K562 (cell line): ENCODE data around the gene ZFP30. TPM values are rescaled to one million over a fixed set of nuclear protein-coding genes. Genes with fewer than 3 reads are reported as not detected.

Experiments
- ARHGAP35 ChIP-seq: fragments of 450-650 bp; IDR thresholded peaks from 2 replicates; pipeline ENCODE4 v1.6.1; 2018; ENCODE audit not compliant: partially characterized antibody
- ARNT ChIP-seq, 2 experiments: fragments of 450-650 bp; IDR thresholded peaks; 2 replicates each; pipeline ENCODE4 v1.6.1; 2016; ENCODE audit warnings: mild to moderate bottlenecking in 1 of 2
- BCOR ChIP-seq: fragments of 450-650 bp; IDR thresholded peaks from 2 replicates; pipeline ENCODE4 v1.6.1; 2016
- BMI1 ChIP-seq: fragments of 150-350 bp; IDR thresholded peaks from 2 replicates; pipeline ENCODE4 v1.6.1; 2014; ENCODE audit warnings: low read length
- EP400 ChIP-seq: fragments of 450-650 bp; IDR thresholded peaks from 2 replicates; pipeline ENCODE4 v1.6.1; 2017; ENCODE audit warnings: antibody characterized with exemption, mild to moderate bottlenecking, moderate library complexity
- MCM7 ChIP-seq, 2 experiments: fragments of 450-650 bp; IDR thresholded peaks; 2 replicates each; pipeline ENCODE4 v1.6.1; 2016 to 2018
- MYC ChIP-seq, 2 experiments: fragments of 250-450 bp in 1 of 2; sonication (Bioruptor Pico) in 1 of 2; IDR thresholded peaks; 2 replicates each; pipeline versions ENCODE4 v1.5.1 to v1.6.1; 2012 to 2021; ENCODE audit warnings: low read depth in 2 of 2, borderline replicate concordance in 1 of 2, improper control_type of control experiment in 1 of 2, low read length in 1 of 2, mild to moderate bottlenecking in 1 of 2, moderate library complexity in 1 of 2
- NFATC3 ChIP-seq: fragments of 450-650 bp; IDR thresholded peaks from 2 replicates; pipeline ENCODE4 v1.6.1; 2017; ENCODE audit warnings: mild to moderate bottlenecking
- PRPF4 ChIP-seq: fragments of 200-400 bp; formaldehyde crosslinking; IDR thresholded peaks from one replicate; pipeline ENCODE4 v1.6.1; 2017; ENCODE audit warnings: low read length, low read depth, mild to moderate bottlenecking; ENCODE audit not compliant: insufficient read depth, poor library complexity, severe bottlenecking
- RBM14 ChIP-seq: fragments of 200-400 bp; formaldehyde crosslinking; IDR thresholded peaks from 2 replicates; pipeline ENCODE4 v1.6.1; 2018; ENCODE audit warnings: low read depth, mild to moderate bottlenecking, low read length, moderate library complexity, borderline replicate concordance; ENCODE audit not compliant: insufficient read depth
- ZNF589 ChIP-seq: fragments of 200-800 bp; sonication (Bioruptor generic); IDR thresholded peaks from 2 replicates; pipeline ENCODE4 v1.6.1; 2016; ENCODE audit warnings: low read depth, missing genetic modification characterization, missing compliant biosample characterization
- polyA plus RNA-seq, 8 experiments: library from polyadenylated mRNA; depleted of rRNA in 4 of 8; stranded (reverse) in 5 of 8; unstranded in 3 of 8; fragments of >200 nt; fragmentation: Nextera tagmentation in 2 of 8; fragmentation: Illumina TruSeq in 1 of 8; extraction: Ambion mirVana in 2 of 8; extraction: Trizol in 1 of 8; gene quantifications; 2 replicates each; pipeline versions ENCODE4 v1.2.1 to v1.2.3, GENCODE V29; 2011 to 2014; ENCODE audit warnings: inconsistent platforms in 1 of 8, missing spikeins in 1 of 8
- total RNA-seq, 7 experiments: library from RNA; depleted of rRNA in 6 of 7; stranded (reverse); fragments of >200 nt in 6 of 7; fragmentation: Illumina TruSeq in 2 of 7; extraction: Trizol in 2 of 7; gene quantifications; 2 replicates each; pipeline versions ENCODE4 v1.2.1 to v1.2.3, GENCODE V29; 2011 to 2021; ENCODE audit warnings: low replicate concordance in 1 of 7
- TF ChIP-seq, protein P1 (sequence below): fragments of 250-450 bp; sonication (Bioruptor Pico); IDR thresholded peaks from 2 replicates; pipeline ENCODE4 v1.4.0; 2020; ENCODE audit warnings: mild to moderate bottlenecking, moderate library complexity
- TF ChIP-seq, protein P2 (sequence below): fragments of 250-450 bp; sonication (Bioruptor Pico); IDR thresholded peaks from 2 replicates; pipeline ENCODE4 v1.9.0; 2021; ENCODE audit warnings: mild to moderate bottlenecking, inconsistent platforms
- TF ChIP-seq, protein P3 (sequence below): sonication (generic); formaldehyde crosslinking; IDR thresholded peaks from 2 replicates; pipeline ENCODE4 v1.8.0; 2022; ENCODE audit warnings: mild to moderate bottlenecking, missing genetic modification reagents, borderline replicate concordance
- TF ChIP-seq, protein P4 (sequence below): sonication (generic); formaldehyde crosslinking; IDR thresholded peaks from 2 replicates; pipeline ENCODE4 v1.8.0; 2023; ENCODE audit warnings: mild to moderate bottlenecking, missing genetic modification reagents

ZFP30 gene
- total and polyA plus RNA-seq, 9 of the 15 experiments (the other 6 are each of a cell fraction or from before 2014, with no cell fraction given), result 1.1 to 11.3 (median 4.9) TPM

DNA sequence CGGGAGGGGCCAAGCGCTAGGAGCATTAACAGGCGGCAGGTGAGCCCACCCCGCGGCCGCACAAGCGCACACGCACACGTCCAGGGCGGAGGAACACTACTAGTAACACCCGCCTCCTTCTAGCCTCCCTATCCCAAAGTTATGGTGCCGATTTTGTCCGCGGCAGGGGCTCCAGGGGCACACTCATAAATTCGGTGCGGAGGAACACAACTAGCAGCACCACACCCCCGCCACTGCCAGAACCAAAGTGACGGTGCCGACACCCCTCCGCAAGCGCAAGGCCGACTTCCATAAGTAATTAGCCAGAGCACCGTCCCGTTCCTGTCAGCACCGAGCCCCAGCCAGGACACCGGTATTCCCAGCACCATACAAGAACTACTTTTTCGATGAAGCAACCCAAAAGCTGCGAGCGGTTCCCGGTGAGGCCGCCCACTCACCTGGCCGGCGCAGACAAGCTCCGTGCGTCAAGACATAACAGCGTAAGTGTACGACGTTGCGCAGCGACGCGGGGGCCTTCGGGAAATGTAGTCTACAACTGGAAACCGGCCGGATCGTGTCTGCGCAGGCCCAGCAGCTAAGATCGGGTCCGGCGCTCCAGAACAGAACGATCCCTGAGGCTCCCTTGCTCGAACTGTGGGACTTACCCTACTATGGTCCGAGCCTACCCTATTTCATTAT is 60.8 kb downstream of the ZFP30 start, which contains the start of the genes ZNF540 and ZNF571 (continued):
- TF ChIP-seq, protein P1, sequence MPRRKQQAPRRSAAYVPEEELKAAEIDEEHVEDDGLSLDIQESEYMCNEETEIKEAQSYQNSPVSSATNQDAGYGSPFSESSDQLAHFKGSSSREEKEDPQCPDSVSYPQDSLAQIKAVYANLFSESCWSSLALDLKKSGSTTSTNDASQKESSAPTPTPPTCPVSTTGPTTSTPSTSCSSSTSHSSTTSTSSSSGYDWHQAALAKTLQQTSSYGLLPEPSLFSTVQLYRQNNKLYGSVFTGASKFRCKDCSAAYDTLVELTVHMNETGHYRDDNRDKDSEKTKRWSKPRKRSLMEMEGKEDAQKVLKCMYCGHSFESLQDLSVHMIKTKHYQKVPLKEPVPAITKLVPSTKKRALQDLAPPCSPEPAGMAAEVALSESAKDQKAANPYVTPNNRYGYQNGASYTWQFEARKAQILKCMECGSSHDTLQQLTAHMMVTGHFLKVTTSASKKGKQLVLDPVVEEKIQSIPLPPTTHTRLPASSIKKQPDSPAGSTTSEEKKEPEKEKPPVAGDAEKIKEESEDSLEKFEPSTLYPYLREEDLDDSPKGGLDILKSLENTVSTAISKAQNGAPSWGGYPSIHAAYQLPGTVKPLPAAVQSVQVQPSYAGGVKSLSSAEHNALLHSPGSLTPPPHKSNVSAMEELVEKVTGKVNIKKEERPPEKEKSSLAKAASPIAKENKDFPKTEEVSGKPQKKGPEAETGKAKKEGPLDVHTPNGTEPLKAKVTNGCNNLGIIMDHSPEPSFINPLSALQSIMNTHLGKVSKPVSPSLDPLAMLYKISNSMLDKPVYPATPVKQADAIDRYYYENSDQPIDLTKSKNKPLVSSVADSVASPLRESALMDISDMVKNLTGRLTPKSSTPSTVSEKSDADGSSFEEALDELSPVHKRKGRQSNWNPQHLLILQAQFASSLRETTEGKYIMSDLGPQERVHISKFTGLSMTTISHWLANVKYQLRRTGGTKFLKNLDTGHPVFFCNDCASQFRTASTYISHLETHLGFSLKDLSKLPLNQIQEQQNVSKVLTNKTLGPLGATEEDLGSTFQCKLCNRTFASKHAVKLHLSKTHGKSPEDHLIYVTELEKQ (CRISPR knock-in tag), result no peak
- TF ChIP-seq BMI1, result no peak
- no peak for TF ChIP-seq MYC (IDR thresholded peaks at IDR 0.05; ENCODE audit: low read depth, low read length)
- TF ChIP-seq MYC (CRISPR knock-in tag; IDR thresholded peaks at IDR 0.05; ENCODE audit: borderline replicate concordance, low read depth), result peak; percentile 52; the same call in 1 of the 2 replicates
- TF ChIP-seq RBM14, result no peak
- TF ChIP-seq ARHGAP35, result no peak
- TF ChIP-seq, protein P2, sequence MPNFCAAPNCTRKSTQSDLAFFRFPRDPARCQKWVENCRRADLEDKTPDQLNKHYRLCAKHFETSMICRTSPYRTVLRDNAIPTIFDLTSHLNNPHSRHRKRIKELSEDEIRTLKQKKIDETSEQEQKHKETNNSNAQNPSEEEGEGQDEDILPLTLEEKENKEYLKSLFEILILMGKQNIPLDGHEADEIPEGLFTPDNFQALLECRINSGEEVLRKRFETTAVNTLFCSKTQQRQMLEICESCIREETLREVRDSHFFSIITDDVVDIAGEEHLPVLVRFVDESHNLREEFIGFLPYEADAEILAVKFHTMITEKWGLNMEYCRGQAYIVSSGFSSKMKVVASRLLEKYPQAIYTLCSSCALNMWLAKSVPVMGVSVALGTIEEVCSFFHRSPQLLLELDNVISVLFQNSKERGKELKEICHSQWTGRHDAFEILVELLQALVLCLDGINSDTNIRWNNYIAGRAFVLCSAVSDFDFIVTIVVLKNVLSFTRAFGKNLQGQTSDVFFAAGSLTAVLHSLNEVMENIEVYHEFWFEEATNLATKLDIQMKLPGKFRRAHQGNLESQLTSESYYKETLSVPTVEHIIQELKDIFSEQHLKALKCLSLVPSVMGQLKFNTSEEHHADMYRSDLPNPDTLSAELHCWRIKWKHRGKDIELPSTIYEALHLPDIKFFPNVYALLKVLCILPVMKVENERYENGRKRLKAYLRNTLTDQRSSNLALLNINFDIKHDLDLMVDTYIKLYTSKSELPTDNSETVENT, result no peak
- no peak for TF ChIP-seq PRPF4
- no peak for TF ChIP-seq ZNF589 (CRISPR knock-in tag)
- no peak for TF ChIP-seq NFATC3
- peak; percentile 59 for TF ChIP-seq EP400
- peak; percentile 26; the same call in 1 of the 2 replicates for TF ChIP-seq BCOR
- TF ChIP-seq, protein P3, sequence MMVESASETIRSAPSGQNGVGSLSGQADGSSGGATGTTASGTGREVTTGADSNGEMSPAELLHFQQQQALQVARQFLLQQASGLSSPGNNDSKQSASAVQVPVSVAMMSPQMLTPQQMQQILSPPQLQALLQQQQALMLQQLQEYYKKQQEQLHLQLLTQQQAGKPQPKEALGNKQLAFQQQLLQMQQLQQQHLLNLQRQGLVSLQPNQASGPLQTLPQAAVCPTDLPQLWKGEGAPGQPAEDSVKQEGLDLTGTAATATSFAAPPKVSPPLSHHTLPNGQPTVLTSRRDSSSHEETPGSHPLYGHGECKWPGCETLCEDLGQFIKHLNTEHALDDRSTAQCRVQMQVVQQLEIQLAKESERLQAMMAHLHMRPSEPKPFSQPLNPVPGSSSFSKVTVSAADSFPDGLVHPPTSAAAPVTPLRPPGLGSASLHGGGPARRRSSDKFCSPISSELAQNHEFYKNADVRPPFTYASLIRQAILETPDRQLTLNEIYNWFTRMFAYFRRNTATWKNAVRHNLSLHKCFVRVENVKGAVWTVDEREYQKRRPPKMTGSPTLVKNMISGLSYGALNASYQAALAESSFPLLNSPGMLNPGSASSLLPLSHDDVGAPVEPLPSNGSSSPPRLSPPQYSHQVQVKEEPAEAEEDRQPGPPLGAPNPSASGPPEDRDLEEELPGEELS (CRISPR knock-in tag), result no peak
- TF ChIP-seq, protein P4, sequence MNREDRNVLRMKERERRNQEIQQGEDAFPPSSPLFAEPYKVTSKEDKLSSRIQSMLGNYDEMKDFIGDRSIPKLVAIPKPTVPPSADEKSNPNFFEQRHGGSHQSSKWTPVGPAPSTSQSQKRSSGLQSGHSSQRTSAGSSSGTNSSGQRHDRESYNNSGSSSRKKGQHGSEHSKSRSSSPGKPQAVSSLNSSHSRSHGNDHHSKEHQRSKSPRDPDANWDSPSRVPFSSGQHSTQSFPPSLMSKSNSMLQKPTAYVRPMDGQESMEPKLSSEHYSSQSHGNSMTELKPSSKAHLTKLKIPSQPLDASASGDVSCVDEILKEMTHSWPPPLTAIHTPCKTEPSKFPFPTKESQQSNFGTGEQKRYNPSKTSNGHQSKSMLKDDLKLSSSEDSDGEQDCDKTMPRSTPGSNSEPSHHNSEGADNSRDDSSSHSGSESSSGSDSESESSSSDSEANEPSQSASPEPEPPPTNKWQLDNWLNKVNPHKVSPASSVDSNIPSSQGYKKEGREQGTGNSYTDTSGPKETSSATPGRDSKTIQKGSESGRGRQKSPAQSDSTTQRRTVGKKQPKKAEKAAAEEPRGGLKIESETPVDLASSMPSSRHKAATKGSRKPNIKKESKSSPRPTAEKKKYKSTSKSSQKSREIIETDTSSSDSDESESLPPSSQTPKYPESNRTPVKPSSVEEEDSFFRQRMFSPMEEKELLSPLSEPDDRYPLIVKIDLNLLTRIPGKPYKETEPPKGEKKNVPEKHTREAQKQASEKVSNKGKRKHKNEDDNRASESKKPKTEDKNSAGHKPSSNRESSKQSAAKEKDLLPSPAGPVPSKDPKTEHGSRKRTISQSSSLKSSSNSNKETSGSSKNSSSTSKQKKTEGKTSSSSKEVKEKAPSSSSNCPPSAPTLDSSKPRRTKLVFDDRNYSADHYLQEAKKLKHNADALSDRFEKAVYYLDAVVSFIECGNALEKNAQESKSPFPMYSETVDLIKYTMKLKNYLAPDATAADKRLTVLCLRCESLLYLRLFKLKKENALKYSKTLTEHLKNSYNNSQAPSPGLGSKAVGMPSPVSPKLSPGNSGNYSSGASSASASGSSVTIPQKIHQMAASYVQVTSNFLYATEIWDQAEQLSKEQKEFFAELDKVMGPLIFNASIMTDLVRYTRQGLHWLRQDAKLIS (CRISPR knock-in tag), result no peak
- no peak for TF ChIP-seq MCM7 (IDR thresholded peaks at IDR 0.05)
- TF ChIP-seq ARNT (IDR thresholded peaks at IDR 0.05), result no peak
